ENCODE results near the gene RCC2.

DNA sequence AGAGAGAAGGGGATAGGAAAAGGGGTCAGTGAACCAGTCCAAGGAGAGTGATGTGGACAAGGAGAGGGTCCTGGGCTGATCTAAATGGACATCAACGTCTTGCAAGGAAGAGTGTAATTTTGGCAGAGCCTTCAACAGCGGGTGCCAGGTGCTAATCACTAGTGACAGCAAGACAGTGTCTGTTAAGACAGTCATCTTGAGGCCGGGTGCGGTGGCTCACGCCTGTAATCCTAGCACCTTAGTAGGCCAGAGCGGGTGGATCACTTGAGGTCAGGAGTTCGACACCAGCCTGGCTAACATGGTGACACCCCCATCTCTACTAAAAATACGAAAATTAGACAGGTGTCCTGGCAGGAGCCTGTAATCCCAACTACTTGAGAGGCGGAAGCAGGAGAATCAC, 79.7 kb downstream of the RCC2 start:
- TF ChIP-seq YY1 (IDR thresholded peaks at IDR 0.05; ENCODE audit: insufficient read depth, insufficient read length) = no peak
- TF ChIP-seq ZNF274 (IDR thresholded peaks at IDR 0.05; ENCODE audit: low read depth, low read length) = no peak
- no peak for TF ChIP-seq SUZ12 (IDR thresholded peaks at IDR 0.05; ENCODE audit: extremely low read depth, insufficient read depth, insufficient read length)
